Sigmoid colon (tissue), 7 donors: ENCODE measurements around the gene ARID2. TPM values are rescaled to one million over a fixed set of nuclear protein-coding genes. Genes with fewer than 3 reads are reported as not detected.

Source experiments
- DNase-seq: peaks from one replicate; pipeline ENCODE4 v3.0.0-alpha.2; 2019
- H3K27ac ChIP-seq, 4 donors: fragments of 200-600 bp; sonication (generic); one replicate each; pipeline ENCODE4 v1.5.1; 2016 to 2019; ENCODE audit warnings: mild to moderate bottlenecking in 1 of 4
- H3K27me3 ChIP-seq, 3 donors: fragments of 200-600 bp; sonication (generic); one replicate each; pipeline ENCODE4 v1.5.1; 2019; ENCODE audit warnings: mild to moderate bottlenecking in 1 of 3
- H3K36me3 ChIP-seq, 4 donors: fragments of 200-600 bp; sonication (generic); one replicate each; pipeline ENCODE4 v1.5.1; 2016 to 2019
- H3K4me1 ChIP-seq, 4 donors: fragments of 200-600 bp; sonication (generic); one replicate each; pipeline ENCODE4 v1.5.1; 2017 to 2019
- H3K4me3 ChIP-seq, 4 donors: fragments of 200-600 bp; sonication (generic); one replicate each; pipeline ENCODE4 v1.5.1; 2017 to 2019; ENCODE audit warnings: mild to moderate bottlenecking in 2 of 4, moderate library complexity in 1 of 4
- H3K9me3 ChIP-seq, 4 donors: fragments of 200-600 bp in 3 of 4; sonication (generic) in 3 of 4; one replicate each; pipeline versions ENCODE4 v1.5.1 to v1.6.1; 2013 to 2019
- CTCF ChIP-seq, 4 experiments: fragments of 450-650 bp in 3 of 4; fragments of 200-600 bp in 1 of 4; IDR thresholded peaks; one replicate each; pipeline ENCODE4 v1.5.1; 2016 to 2019; ENCODE audit warnings: antibody characterized with exemption in 4 of 4, mild to moderate bottlenecking in 3 of 4, moderate library complexity in 2 of 4
- EP300 ChIP-seq, 4 donors: sonication (generic); formaldehyde crosslinking; IDR thresholded peaks; one replicate each; pipeline ENCODE4 v1.6.1; 2017; ENCODE audit warnings: antibody characterized with exemption in 4 of 4
- POLR2A ChIP-seq, 2 donors: fragments of 450-650 bp; IDR thresholded peaks; one replicate each; pipeline ENCODE4 v1.6.1; 2016; ENCODE audit warnings: antibody characterized with exemption in 2 of 2, mild to moderate bottlenecking in 2 of 2, moderate library complexity in 2 of 2
- POLR2AphosphoS5 ChIP-seq, 4 donors: sonication (generic); formaldehyde crosslinking; IDR thresholded peaks; one replicate each; pipeline ENCODE4 v1.6.1; 2017; ENCODE audit warnings: antibody characterized with exemption in 4 of 4
- WGBS, 2 donors: extraction: QIAGEN DNeasy Blood & Tissue Kit; methylation state at CpG; one replicate each; pipeline ENCODE4 v1.1.7; 2013; 5-methylcytosine and 5-hydroxymethylcytosine counted together
- intact Hi-C: fragments of 100-400 bp; cut with DNase I; formaldehyde crosslinking; loops from one replicate; pipeline ENCODE4 v1.15.1; 2023
- polyA plus RNA-seq, 3 donors: library from polyadenylated mRNA; stranded (reverse); fragments of 200-250 nt; gene quantifications; one replicate each; pipeline ENCODE4 v1.2.3, GENCODE V29; 2013
- total RNA-seq, 4 donors: library from RNA; depleted of rRNA; stranded (reverse); fragments of >200 nt; gene quantifications; one replicate each; pipeline ENCODE4 v1.1.0, GENCODE V29; 2016
- donor health status: healthy with polysubstance abuse.
- donor health status: Bipolar disorder and iron deficiency.
- donor health status: healthy.

ARID2 gene
- total and polyA plus RNA-seq, 7 donors: 3.2 to 42.4 (median 31.0) TPM

- Histone ChIP-seq H3K4me3 (no peak overlapping the region), H3K36me3 (no peaks in the 10 kb centered on the region), H3K9me3 (peaks cover 0 to 3% (median 0%) of the 10 kb centered on the region in 4 donors), H3K27me3 (no peaks in the 10 kb centered on the region), H3K27ac (no peak overlapping the region), H3K4me1 (peaks cover 0 to 18% (median 5%) of the 10 kb centered on the region in 4 donors)
- no peak for DNase-seq
- TF ChIP-seq CTCF (IDR thresholded peaks at IDR 0.05): no peak
- TF ChIP-seq POLR2AphosphoS5 (IDR thresholded peaks at IDR 0.05): no peak
- TF ChIP-seq EP300 (IDR thresholded peaks at IDR 0.05): no peak
- TF ChIP-seq POLR2A (IDR thresholded peaks at IDR 0.05): no peak
- intact Hi-C loops: no loop called here
- 87 to 90% methylated on average over 2 of the region's 2 CpGs for WGBS, 2 donors
Observed at GRCh38 chr12:45705404-45705803, 24.1 kb upstream of the ARID2 start.

- no peak overlapping the region for H3K4me3 ChIP-seq
- intact Hi-C loops: no loop called here
Observed at GRCh38 chr12:45707241-45707857, 22.2 kb upstream of the ARID2 start.

GRCh38 chr12:45708363-45708762 is 21.1 kb upstream of the ARID2 start:
- TF ChIP-seq CTCF (IDR thresholded peaks at IDR 0.05) (no peak), POLR2A (IDR thresholded peaks at IDR 0.05) (no peak), EP300 (IDR thresholded peaks at IDR 0.05) (no peak), POLR2AphosphoS5 (IDR thresholded peaks at IDR 0.05) (no peak)
- intact Hi-C loops: no loop called here
- Histone ChIP-seq H3K36me3 (no peaks in the 10 kb centered on the region), H3K4me1 (peaks cover 0 to 18% (median 5%) of the 10 kb centered on the region in 4 donors), H3K27me3 (no peaks in the 10 kb centered on the region), H3K9me3 (no peaks in the 10 kb centered on the region), H3K27ac (no peak overlapping the region), H3K4me3 (no peak overlapping the region)
- no peak for DNase-seq

More at GRCh38 chr12:45707241-45707857, 22.2 kb upstream of the ARID2 start:
- Histone ChIP-seq H3K9me3 (no peaks in the 10 kb centered on the region), H3K27me3 (no peaks in the 10 kb centered on the region), H3K27ac (no peak overlapping the region), H3K4me1 (peaks cover 0 to 18% (median 5%) of the 10 kb centered on the region in 4 donors), H3K36me3 (no peaks in the 10 kb centered on the region)
- DNase-seq: no peak
- WGBS, 2 donors: 74 to 88% methylated on average over 10 of the region's 10 CpGs
- TF ChIP-seq EP300 (IDR thresholded peaks at IDR 0.05): no peak

- 88 to 90% methylated on average over 2 of the region's 2 CpGs for WGBS, 2 donors
- no peak for TF ChIP-seq POLR2AphosphoS5 (IDR thresholded peaks at IDR 0.05)
- Histone ChIP-seq H3K36me3 (no peaks in the 10 kb centered on the region), H3K27ac (no peak overlapping the region), H3K4me1 (peaks cover 0 to 18% (median 5%) of the 10 kb centered on the region in 4 donors), H3K9me3 (no peaks in the 10 kb centered on the region), H3K4me3 (no peak overlapping the region), H3K27me3 (no peaks in the 10 kb centered on the region)
- intact Hi-C loops: no loop called here
- DNase-seq: no peak
Observed at GRCh38 chr12:45708901-45709300, 20.6 kb upstream of the ARID2 start.

GRCh38 chr12:45712319-45712718 is 17.2 kb upstream of the ARID2 start:
- TF ChIP-seq POLR2A (IDR thresholded peaks at IDR 0.05) (no peak), POLR2AphosphoS5 (IDR thresholded peaks at IDR 0.05) (no peak), EP300 (IDR thresholded peaks at IDR 0.05) (no peak), CTCF (IDR thresholded peaks at IDR 0.05) (no peak)
- DNase-seq: no peak
- H3K36me3 ChIP-seq: no peaks in the 10 kb centered on the region
- H3K4me3 ChIP-seq: no peak overlapping the region
- H3K27ac ChIP-seq: no peak overlapping the region
- intact Hi-C loops: no loop called here
- H3K27me3 ChIP-seq: no peaks in the 10 kb centered on the region
- no peaks in the 10 kb centered on the region for H3K9me3 ChIP-seq
- WGBS, 2 donors: 76 to 93% methylated on average over 4 of the region's 4 CpGs
- peaks cover 0 to 4% (median 0%) of the 10 kb centered on the region in 4 donors for H3K4me1 ChIP-seq

- H3K36me3 ChIP-seq: no peaks in the 10 kb centered on the region
- no peak overlapping the region for H3K27ac ChIP-seq
- H3K27me3 ChIP-seq: no peaks in the 10 kb centered on the region
- H3K9me3 ChIP-seq: no peaks in the 10 kb centered on the region
- DNase-seq: no peak
- 95% methylated on average over 2 of the region's 2 CpGs for WGBS, 2 donors
- peaks cover 0 to 4% (median 0%) of the 10 kb centered on the region in 4 donors for H3K4me1 ChIP-seq
- no peak overlapping the region for H3K4me3 ChIP-seq
- TF ChIP-seq EP300 (IDR thresholded peaks at IDR 0.05) (no peak), CTCF (IDR thresholded peaks at IDR 0.05) (no peak), POLR2A (IDR thresholded peaks at IDR 0.05) (no peak), POLR2AphosphoS5 (IDR thresholded peaks at IDR 0.05) (no peak)
- intact Hi-C loops: no loop called here
Observed at GRCh38 chr12:45713078-45713477, 16.4 kb upstream of the ARID2 start.
